WI38 (cell line): ENCODE data around the gene IL6R.

Experiments
- H3K4me3 ChIP-seq: 2 replicates; pipeline ENCODE4 v1.5.1; 2011; ENCODE audit warnings: low read depth, mild to moderate bottlenecking, control low read depth, low read length
- TF ChIP-seq, protein P1 (sequence below): IDR thresholded peaks from 2 replicates; pipeline ENCODE4 v1.5.1; 2012; ENCODE audit warnings: low read depth, mild to moderate bottlenecking, control low read depth, low read length

The IL6R gene

DNA sequence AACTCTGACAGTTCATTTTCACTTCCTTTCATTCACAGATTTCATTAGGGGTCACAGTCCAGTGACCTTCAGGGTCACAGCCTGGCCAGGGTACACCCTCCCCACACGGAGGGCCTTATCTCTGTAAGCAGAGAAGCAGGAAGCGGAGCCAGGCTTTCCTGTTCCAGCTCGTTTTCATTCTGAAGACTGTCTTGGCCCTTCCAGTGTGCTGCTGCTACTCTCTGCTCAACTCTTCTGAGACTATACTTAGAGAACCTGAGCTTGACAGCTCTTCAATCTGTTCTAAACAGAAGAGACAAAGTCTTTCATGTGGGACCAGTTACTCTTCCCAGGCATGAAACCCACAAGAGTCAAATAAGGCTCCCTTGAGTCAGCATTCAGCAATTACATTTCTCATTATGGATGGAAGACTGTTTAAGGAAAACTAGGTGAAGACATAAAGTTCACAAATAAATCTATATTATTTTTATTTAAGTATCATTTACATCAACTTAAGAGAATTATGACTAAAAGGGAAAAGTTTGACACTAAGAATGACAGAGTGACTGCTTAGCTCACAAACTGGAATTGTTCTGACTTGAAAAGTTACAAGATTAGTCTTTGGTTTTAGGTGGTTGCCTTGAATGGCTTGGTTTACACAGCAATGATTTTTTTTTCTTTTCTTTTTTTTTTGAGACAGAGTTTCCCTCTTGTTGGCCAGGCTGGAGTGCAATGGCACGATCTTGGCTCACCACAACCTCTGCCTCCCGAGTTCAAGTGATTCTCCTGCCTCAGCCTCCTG lies 92.1 kb downstream of the IL6R start:
- H3K4me3 ChIP-seq, result no peak overlapping the region
- TF ChIP-seq, protein P1, sequence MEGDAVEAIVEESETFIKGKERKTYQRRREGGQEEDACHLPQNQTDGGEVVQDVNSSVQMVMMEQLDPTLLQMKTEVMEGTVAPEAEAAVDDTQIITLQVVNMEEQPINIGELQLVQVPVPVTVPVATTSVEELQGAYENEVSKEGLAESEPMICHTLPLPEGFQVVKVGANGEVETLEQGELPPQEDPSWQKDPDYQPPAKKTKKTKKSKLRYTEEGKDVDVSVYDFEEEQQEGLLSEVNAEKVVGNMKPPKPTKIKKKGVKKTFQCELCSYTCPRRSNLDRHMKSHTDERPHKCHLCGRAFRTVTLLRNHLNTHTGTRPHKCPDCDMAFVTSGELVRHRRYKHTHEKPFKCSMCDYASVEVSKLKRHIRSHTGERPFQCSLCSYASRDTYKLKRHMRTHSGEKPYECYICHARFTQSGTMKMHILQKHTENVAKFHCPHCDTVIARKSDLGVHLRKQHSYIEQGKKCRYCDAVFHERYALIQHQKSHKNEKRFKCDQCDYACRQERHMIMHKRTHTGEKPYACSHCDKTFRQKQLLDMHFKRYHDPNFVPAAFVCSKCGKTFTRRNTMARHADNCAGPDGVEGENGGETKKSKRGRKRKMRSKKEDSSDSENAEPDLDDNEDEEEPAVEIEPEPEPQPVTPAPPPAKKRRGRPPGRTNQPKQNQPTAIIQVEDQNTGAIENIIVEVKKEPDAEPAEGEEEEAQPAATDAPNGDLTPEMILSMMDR, result no peak

DNA sequence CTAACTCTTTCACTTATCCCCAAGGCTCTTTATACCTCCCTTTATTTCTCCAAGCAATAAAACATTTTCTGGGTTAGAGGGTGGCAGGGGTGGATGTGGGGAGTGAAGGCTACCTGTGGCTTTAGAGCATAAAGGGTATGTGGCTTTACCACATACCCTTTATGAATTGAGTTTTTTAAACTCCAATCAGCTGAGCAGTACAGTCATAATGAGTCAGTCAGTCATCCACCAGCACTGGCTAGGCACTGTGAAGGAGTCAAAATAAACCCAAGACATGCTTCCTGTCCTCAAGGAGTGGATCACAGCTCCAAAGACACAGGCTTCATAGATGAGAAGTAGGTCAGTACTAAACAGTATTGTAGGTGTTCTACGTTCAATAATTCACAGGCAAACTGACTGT lies 94.3 kb downstream of the IL6R start:
- H3K4me3 ChIP-seq, result no peak overlapping the region
- TF ChIP-seq, protein P1, result no peak

GRCh38 chr1:154500533-154500932 lies 95.4 kb downstream of the IL6R start:
- TF ChIP-seq, protein P1, result no peak
- no peak overlapping the region for H3K4me3 ChIP-seq

- H3K4me3 ChIP-seq, result no peak overlapping the region
- TF ChIP-seq, protein P1, result no peak
These were observed 96.4 kb downstream of the IL6R start for GRCh38 chr1:154501423-154502065.

GRCh38 chr1:154502066-154502743 lies 97.1 kb downstream of the IL6R start, which contains the start of the genes SHE and TDRD10:
Gene SHE, minus strand, starts transcription at chr1:154502412. Its CDS starts 386 bp downstream, at chr1:154502026.
Gene TDRD10, plus strand, starts transcription at chr1:154502219. Its CDS starts 4,685 bp downstream, at chr1:154506904.
- TF ChIP-seq, protein P1, result no peak
- no peak within 1 kb of the TSS for H3K4me3 ChIP-seq

DNA sequence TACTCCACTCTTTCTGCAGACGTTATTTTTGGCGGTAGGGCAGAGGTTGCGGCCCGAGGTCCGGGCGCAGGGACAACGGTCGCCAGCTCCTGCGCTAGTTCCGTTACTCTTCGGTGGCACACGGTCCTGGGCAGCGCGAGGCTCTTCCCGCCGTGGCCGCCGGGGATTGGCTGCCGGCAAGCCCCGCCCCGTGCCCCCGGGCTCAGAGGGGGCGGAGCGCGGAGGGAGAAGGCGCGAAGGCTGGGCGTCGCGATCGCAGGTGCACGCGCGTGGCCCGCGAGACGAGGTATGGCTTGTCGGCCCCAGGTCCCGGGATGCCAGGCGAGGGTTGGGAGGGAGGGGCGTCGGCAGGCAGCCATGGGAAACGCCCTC lies 97.6 kb downstream of the IL6R start:
- H3K4me3 ChIP-seq, result no peak overlapping the region
- TF ChIP-seq, protein P1, result no peak

DNA sequence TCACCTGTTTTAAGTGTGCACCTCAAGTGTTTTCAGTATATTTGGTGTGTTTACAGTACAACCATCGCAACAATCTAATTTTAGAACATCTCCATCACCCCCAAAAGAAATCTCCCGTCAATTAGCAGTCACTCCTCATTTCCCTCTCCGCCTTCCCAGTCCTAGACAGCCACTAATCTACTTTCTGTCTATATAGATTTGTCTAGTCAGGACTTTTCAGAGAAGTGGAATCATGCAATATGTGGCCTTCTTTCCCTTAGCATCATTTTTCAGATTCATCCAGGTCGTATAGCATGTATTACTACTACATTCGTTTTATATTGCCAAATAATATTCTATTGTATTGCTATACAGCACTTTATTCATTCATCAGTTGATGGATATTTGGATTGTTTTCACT lies 98.8 kb downstream of the IL6R start:
- H3K4me3 ChIP-seq, result no peak overlapping the region
- TF ChIP-seq, protein P1, result no peak
